Fibroblast of skin of left quadriceps (primary cell): ENCODE measurements around the gene APOF.
"Not testable (repeated sequence)": the region's sequence is repeated elsewhere in the genome, so short reads cannot be mapped to it uniquely, and the experiment has no call there.

Experiments
- DNase-seq, 2 experiments: peaks; one replicate each; pipeline ENCODE4 v3.0.0-alpha.2; 2013; ENCODE audit warnings: low read depth in 2 of 2

The APOF gene

GRCh38 chr12:56373515-56373914 lies 10.9 kb upstream of the APOF start:
- DNase-seq = no peak

GRCh38 chr12:56366948-56367347 lies 4.3 kb upstream of the APOF start:
- no peak for DNase-seq

GRCh38 chr12:56361487-56362129 lies 1.0 kb downstream of the APOF start:
- no peak for DNase-seq

- peak; percentile 100 for DNase-seq
Observed at GRCh38 chr12:56359851-56360767, 2.5 kb downstream of the APOF start, which contains the start of gene STAT2. TSS of gene STAT2 (minus strand) at chr12:56360107. CDS start at chr12:56356571, 3,536 bp downstream.

GRCh38 chr12:56358836-56359532 lies 3.7 kb downstream of the APOF start:
- DNase-seq = peak; percentile 69 to 73

GRCh38 chr12:56351325-56351724 lies 11.3 kb downstream of the APOF start:
- no peak for DNase-seq

GRCh38 chr12:56350662-56351061 lies 12.0 kb downstream of the APOF start:
- DNase-seq = no peak

GRCh38 chr12:56348776-56349175 lies 13.9 kb downstream of the APOF start:
- DNase-seq = no peak

- DNase-seq = not testable (repeated sequence)
Observed at GRCh38 chr12:56347255-56347654, 15.4 kb downstream of the APOF start.

- no peak for DNase-seq
Observed at GRCh38 chr12:56346675-56347074, 16.0 kb downstream of the APOF start.

GRCh38 chr12:56342290-56342689 lies 20.4 kb downstream of the APOF start:
- not testable (repeated sequence) for DNase-seq

- no peak for DNase-seq
Observed at GRCh38 chr12:56341616-56342015, 21.0 kb downstream of the APOF start.

- no peak for DNase-seq
Observed at GRCh38 chr12:56339158-56339422, 23.6 kb downstream of the APOF start.

- no peak for DNase-seq
Observed at GRCh38 chr12:56338308-56339157, 24.1 kb downstream of the APOF start, which contains the start of gene IL23A. TSS of gene IL23A (plus strand) at chr12:56338884. CDS start at chr12:56339045, 161 bp downstream.

- DNase-seq = no peak
Observed at GRCh38 chr12:56337753-56338251, 24.9 kb downstream of the APOF start.

- DNase-seq = no peak
Observed at GRCh38 chr12:56336361-56337167, 26.1 kb downstream of the APOF start.

- DNase-seq = not testable (repeated sequence)
Observed at GRCh38 chr12:56335527-56335926, 27.1 kb downstream of the APOF start.

GRCh38 chr12:56334490-56334793 lies 28.2 kb downstream of the APOF start:
- no peak for DNase-seq

GRCh38 chr12:56333679-56334489 lies 28.8 kb downstream of the APOF start, which contains the start of gene PAN2:
TSS of gene PAN2 (minus strand) at chr12:56334000. CDS start at chr12:56333094, 906 bp downstream.
- DNase-seq = peak; percentile 97
